K562 (cell line): Measurements from ENCODE around the gene INSM2.

Experiments
- CC2D1A ChIP-seq: fragments of 450-650 bp; IDR thresholded peaks from 2 replicates; pipeline ENCODE4 v1.6.1; 2017; ENCODE audit warnings: mild to moderate bottlenecking
- EP300 ChIP-seq: IDR thresholded peaks from 2 replicates; pipeline ENCODE4 v1.6.1; 2012; ENCODE audit warnings: low read length, improper control_type of control experiment
- KAT7 ChIP-seq: sonication (generic); formaldehyde crosslinking; IDR thresholded peaks from 2 replicates; pipeline ENCODE4 v1.8.0; 2022; ENCODE audit warnings: missing genetic modification reagents, mild to moderate bottlenecking, borderline replicate concordance
- MAZ ChIP-seq, 2 experiments: fragments of 450-650 bp in 1 of 2; sonication (generic) in 1 of 2; formaldehyde crosslinking; IDR thresholded peaks in 1 of 2; conservative IDR thresholded peaks in 1 of 2; 2 replicates each; pipeline versions ENCODE4 v1.4.0 to v1.5.0; 2020; ENCODE audit warnings: mild to moderate bottlenecking in 1 of 2, missing genetic modification reagents in 1 of 2
- MLX ChIP-seq, 2 experiments: fragments of 450-650 bp in 1 of 2; sonication (generic) in 1 of 2; formaldehyde crosslinking; conservative IDR thresholded peaks; 2 replicates each; pipeline versions ENCODE4 v1.4.0 to v1.8.1; 2020 to 2022; ENCODE audit warnings: mild to moderate bottlenecking in 1 of 2, missing genetic modification reagents in 1 of 2
- POLR2A ChIP-seq: fragments of 450-650 bp; conservative IDR thresholded peaks from 2 replicates; pipeline ENCODE4 v1.6.1; 2016
- POLR2AphosphoS5 ChIP-seq: IDR thresholded peaks from 2 replicates; pipeline ENCODE4 v1.6.1; 2011; ENCODE audit warnings: mild to moderate bottlenecking, low read depth, low read length, moderate library complexity; ENCODE audit not compliant: control insufficient read depth, insufficient read depth
- SMAD2 ChIP-seq: fragments of 150-350 bp; IDR thresholded peaks from 2 replicates; pipeline ENCODE4 v1.6.1; 2014; ENCODE audit warnings: low read depth, mild to moderate bottlenecking, low read length
- TARDBP ChIP-seq: fragments of 450-650 bp; IDR thresholded peaks from 2 replicates; pipeline ENCODE4 v1.6.1; 2016
- XRCC3 ChIP-seq: fragments of 450-650 bp; IDR thresholded peaks from 2 replicates; pipeline ENCODE4 v1.6.1; 2017; ENCODE audit warnings: mild to moderate bottlenecking, moderate library complexity
- ZNF263 ChIP-seq: sonication (generic); formaldehyde crosslinking; IDR thresholded peaks from 2 replicates; pipeline ENCODE4 v1.8.0; 2022; ENCODE audit warnings: mild to moderate bottlenecking, missing genetic modification reagents, borderline replicate concordance

GRCh38 chr14:35512765-35513164 lies 21.2 kb upstream of the INSM2 start:
- TF ChIP-seq MAZ (CRISPR knock-in tag; conservative IDR thresholded peaks at IDR 0.05 in 1 of 2, IDR thresholded peaks at IDR 0.05 in 1 of 2) (no peak), EP300 (no peak), KAT7 (CRISPR knock-in tag) (no peak), POLR2A (no peak), CC2D1A (no peak), TARDBP (no peak), POLR2AphosphoS5 (no peak), MLX (CRISPR knock-in tag; conservative IDR thresholded peaks at IDR 0.05) (no peak), XRCC3 (no peak), SMAD2 (no peak), ZNF263 (CRISPR knock-in tag) (no peak)
